ENCODE data around the gene HRH2. TPM values are rescaled to one million over a fixed set of nuclear protein-coding genes. Genes with fewer than 3 reads are reported as not detected.

HRH2 gene
- total and polyA plus RNA-seq, 2 donors (not counting 1 experiment from before 2014, with no cell fraction given): 0.03 TPM; not detected in 1

DNA sequence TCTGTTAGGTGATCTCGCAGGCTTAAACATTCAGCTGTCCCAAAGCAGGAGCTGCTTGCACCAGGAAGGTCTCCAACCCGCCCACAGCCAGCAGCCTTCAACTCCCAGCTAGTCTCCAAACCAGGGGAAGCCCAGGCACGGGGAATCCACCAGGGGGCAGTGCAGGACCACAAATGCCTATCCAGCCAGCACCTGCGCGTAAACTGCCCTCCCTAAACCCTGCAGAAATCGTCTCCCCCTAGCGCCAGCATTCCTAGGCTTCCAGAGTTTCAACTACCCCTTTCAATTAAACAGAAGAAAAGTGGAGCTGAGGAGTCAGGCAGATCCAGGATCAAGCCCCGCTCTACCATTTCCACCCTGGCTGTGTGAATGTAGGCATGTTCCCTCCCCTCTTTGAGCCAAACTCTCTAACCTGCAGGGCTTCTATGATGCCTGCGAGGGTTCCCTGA is 72.0 kb downstream of the HRH2 start:
- Histone ChIP-seq H3K36me3 (ENCODE audit: control insufficient read depth, insufficient read depth, low read length) (no peaks in the 10 kb centered on the region), H3K4me1 (ENCODE audit: control insufficient read depth, extremely low read depth, insufficient read depth, low read length) (no peaks in the 10 kb centered on the region), H3K9ac (ENCODE audit: insufficient read depth, low read length) (no peak overlapping the region), H2AFZ (ENCODE audit: low read length) (no peak overlapping the region), H3K79me2 (ENCODE audit: control insufficient read depth, insufficient read depth, low read length) (no peaks in the 10 kb centered on the region), H3K27me3 (ENCODE audit: control insufficient read depth, insufficient read depth, low read length) (no peaks in the 10 kb centered on the region), H3K4me2 (ENCODE audit: extremely low read depth, insufficient read depth, low read length) (no peak overlapping the region), H3K4me3 (replicated peaks in 1 of 4; ENCODE audit: control extremely low read depth in 1 of 4, insufficient read depth in 1 of 4, low read depth in 3 of 4, low read length in 4 of 4) (no peak overlapping the region), H4K20me1 (ENCODE audit: control insufficient read depth, extremely low read depth, insufficient read depth, low read length) (no peaks in the 10 kb centered on the region), H3K9me3 (ENCODE audit: control insufficient read depth, insufficient read depth, low read depth, low read length) (no peaks in the 10 kb centered on the region), H3K27ac (ENCODE audit: insufficient read depth, low read length) (no peak overlapping the region)
- TF ChIP-seq, protein P1, sequence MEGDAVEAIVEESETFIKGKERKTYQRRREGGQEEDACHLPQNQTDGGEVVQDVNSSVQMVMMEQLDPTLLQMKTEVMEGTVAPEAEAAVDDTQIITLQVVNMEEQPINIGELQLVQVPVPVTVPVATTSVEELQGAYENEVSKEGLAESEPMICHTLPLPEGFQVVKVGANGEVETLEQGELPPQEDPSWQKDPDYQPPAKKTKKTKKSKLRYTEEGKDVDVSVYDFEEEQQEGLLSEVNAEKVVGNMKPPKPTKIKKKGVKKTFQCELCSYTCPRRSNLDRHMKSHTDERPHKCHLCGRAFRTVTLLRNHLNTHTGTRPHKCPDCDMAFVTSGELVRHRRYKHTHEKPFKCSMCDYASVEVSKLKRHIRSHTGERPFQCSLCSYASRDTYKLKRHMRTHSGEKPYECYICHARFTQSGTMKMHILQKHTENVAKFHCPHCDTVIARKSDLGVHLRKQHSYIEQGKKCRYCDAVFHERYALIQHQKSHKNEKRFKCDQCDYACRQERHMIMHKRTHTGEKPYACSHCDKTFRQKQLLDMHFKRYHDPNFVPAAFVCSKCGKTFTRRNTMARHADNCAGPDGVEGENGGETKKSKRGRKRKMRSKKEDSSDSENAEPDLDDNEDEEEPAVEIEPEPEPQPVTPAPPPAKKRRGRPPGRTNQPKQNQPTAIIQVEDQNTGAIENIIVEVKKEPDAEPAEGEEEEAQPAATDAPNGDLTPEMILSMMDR (conservative IDR thresholded peaks at IDR 0.05 in 1 of 2, IDR thresholded peaks at IDR 0.05 in 1 of 2; ENCODE audit: low read depth in 1 of 2, low read length in 2 of 2): peak; percentile 95 to 98
- TF ChIP-seq EZH2 (IDR thresholded peaks at IDR 0.05; ENCODE audit: low read length, missing control alignments): no peak
- peak; percentile 75 to 85 for DNase-seq (ENCODE audit: low read depth in 2 of 2)

DNA sequence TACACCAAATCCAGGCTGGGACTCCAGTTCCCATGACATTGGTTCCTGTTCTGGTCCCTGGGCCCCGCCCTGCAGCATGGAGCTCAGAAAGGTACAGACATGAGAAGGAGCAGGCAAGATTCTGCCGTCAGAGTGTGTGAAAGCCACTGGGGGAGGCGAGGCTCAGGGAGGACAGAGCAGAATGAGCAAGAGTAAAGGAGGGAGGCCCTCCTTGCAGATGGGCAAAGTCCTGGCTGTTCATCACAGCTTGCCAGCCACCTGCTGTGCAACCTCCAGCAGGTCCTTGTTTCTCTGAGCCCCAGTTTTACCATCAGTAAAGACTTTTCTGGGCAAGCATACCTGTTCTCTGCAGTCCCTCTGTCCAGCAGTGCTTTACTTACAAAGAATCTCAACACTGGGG is 73.3 kb downstream of the HRH2 start:
- Histone ChIP-seq H3K9ac (ENCODE audit: insufficient read depth, low read length) (no peak overlapping the region), H3K79me2 (ENCODE audit: control insufficient read depth, insufficient read depth, low read length) (no peaks in the 10 kb centered on the region), H3K9me3 (ENCODE audit: control insufficient read depth, insufficient read depth, low read depth, low read length) (no peaks in the 10 kb centered on the region), H3K4me2 (ENCODE audit: extremely low read depth, insufficient read depth, low read length) (no peak overlapping the region), H3K4me1 (ENCODE audit: control insufficient read depth, extremely low read depth, insufficient read depth, low read length) (no peaks in the 10 kb centered on the region), H3K27ac (ENCODE audit: insufficient read depth, low read length) (no peak overlapping the region), H3K4me3 (replicated peaks in 1 of 4; ENCODE audit: control extremely low read depth in 1 of 4, insufficient read depth in 1 of 4, low read depth in 3 of 4, low read length in 4 of 4) (no peak overlapping the region), H3K27me3 (ENCODE audit: control insufficient read depth, insufficient read depth, low read length) (no peaks in the 10 kb centered on the region), H4K20me1 (ENCODE audit: control insufficient read depth, extremely low read depth, insufficient read depth, low read length) (no peaks in the 10 kb centered on the region), H3K36me3 (ENCODE audit: control insufficient read depth, insufficient read depth, low read length) (no peaks in the 10 kb centered on the region), H2AFZ (ENCODE audit: low read length) (no peak overlapping the region)
- DNase-seq (ENCODE audit: low read depth in 2 of 2): no peak
- TF ChIP-seq, protein P1 (conservative IDR thresholded peaks at IDR 0.05 in 1 of 2, IDR thresholded peaks at IDR 0.05 in 1 of 2; ENCODE audit: low read depth in 1 of 2, low read length in 2 of 2): no peak
- no peak for TF ChIP-seq EZH2 (IDR thresholded peaks at IDR 0.05; ENCODE audit: low read length, missing control alignments)

DNA sequence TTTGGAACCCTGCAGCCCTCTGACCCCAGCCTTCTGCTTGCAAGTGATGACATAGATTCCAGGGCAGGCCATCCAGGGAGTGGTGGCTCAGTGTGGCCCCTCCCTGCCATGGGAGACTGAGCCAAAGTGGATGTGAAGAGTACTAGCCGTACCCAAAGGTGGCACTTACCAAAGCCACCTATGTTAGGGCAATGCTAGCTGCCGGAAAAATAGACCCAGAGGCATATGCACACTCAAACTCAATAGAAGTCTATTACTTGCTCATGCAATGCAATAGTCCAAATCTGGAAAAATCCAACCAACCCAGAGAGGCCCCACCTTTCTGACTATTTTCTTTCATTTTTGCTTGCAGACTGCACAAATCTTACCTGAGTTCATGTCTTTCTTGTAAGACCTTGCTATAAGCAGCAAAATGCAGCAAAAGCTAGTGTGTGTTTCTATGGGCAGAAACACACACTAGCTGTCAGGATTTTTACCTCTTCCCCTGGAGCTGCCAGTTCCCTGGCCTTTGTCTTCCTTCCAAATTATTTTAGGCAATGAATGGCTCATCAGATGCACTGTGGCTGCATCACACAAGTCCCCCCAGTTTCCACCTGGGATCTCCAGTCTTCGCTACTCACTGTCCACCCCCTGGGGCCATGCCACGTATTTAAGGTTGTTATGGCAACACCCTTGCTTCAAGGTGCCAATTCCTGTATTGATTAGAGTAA is 74.0 kb downstream of the HRH2 start:
- Histone ChIP-seq H3K4me2 (ENCODE audit: extremely low read depth, insufficient read depth, low read length) (no peak overlapping the region), H3K9ac (ENCODE audit: insufficient read depth, low read length) (no peak overlapping the region), H3K79me2 (ENCODE audit: control insufficient read depth, insufficient read depth, low read length) (no peaks in the 10 kb centered on the region), H4K20me1 (ENCODE audit: control insufficient read depth, extremely low read depth, insufficient read depth, low read length) (no peaks in the 10 kb centered on the region), H2AFZ (ENCODE audit: low read length) (no peak overlapping the region), H3K27me3 (ENCODE audit: control insufficient read depth, insufficient read depth, low read length) (no peaks in the 10 kb centered on the region), H3K27ac (ENCODE audit: insufficient read depth, low read length) (no peak overlapping the region), H3K4me3 (replicated peaks in 1 of 4; ENCODE audit: control extremely low read depth in 1 of 4, insufficient read depth in 1 of 4, low read depth in 3 of 4, low read length in 4 of 4) (no peak overlapping the region), H3K36me3 (ENCODE audit: control insufficient read depth, insufficient read depth, low read length) (no peaks in the 10 kb centered on the region), H3K9me3 (ENCODE audit: control insufficient read depth, insufficient read depth, low read depth, low read length) (no peaks in the 10 kb centered on the region), H3K4me1 (ENCODE audit: control insufficient read depth, extremely low read depth, insufficient read depth, low read length) (no peaks in the 10 kb centered on the region)
- DNase-seq (ENCODE audit: low read depth in 2 of 2): no peak
- TF ChIP-seq EZH2 (IDR thresholded peaks at IDR 0.05; ENCODE audit: low read length, missing control alignments): no peak
- TF ChIP-seq, protein P1 (conservative IDR thresholded peaks at IDR 0.05 in 1 of 2, IDR thresholded peaks at IDR 0.05 in 1 of 2; ENCODE audit: low read depth in 1 of 2, low read length in 2 of 2): no peak

Data from fibroblast of lung (primary cell).